SK-N-SH treated with all-trans-retinoic acid at 6 μM for 48 hours (cell line): ENCODE results near the gene CNGB1.

Source experiments
- ATAC-seq: fragments of 200-7000 bp; cut with Tn5 transposase; 3 replicates; pipeline ENCODE4 v1.9.1; 2020; ENCODE audit warnings: mild to moderate bottlenecking, moderate library complexity
- ARNTL ChIP-seq: fragments of 450-650 bp; formaldehyde crosslinking; IDR thresholded peaks from 2 replicates; pipeline ENCODE4 v1.5.0; 2020; ENCODE audit warnings: low read depth, mild to moderate bottlenecking, moderate library complexity, borderline replicate concordance
- BACH2 ChIP-seq: fragments of 250-450 bp; sonication (Bioruptor Pico); IDR thresholded peaks from 2 replicates; pipeline ENCODE4 v1.9.0; 2021; ENCODE audit warnings: mild to moderate bottlenecking, borderline replicate concordance
- CREB5 ChIP-seq: fragments of 250-450 bp; sonication (Bioruptor Pico); IDR thresholded peaks from 2 replicates; pipeline ENCODE4 v1.5.1; 2020; ENCODE audit warnings: low read depth, mild to moderate bottlenecking, moderate library complexity
- CSDC2 ChIP-seq: fragments of 250-450 bp; sonication (Bioruptor Pico); IDR thresholded peaks from 2 replicates; pipeline ENCODE4 v1.5.0; 2020; ENCODE audit warnings: mild to moderate bottlenecking, moderate library complexity
- CSRNP3 ChIP-seq: fragments of 250-450 bp; sonication (Bioruptor Pico); IDR thresholded peaks from 2 replicates; pipeline ENCODE4 v1.5.1; 2021; ENCODE audit warnings: mild to moderate bottlenecking, moderate library complexity
- ESRRG ChIP-seq: fragments of 250-450 bp; sonication (Bioruptor Pico); IDR thresholded peaks from 2 replicates; pipeline ENCODE4 v1.6.1; 2021; ENCODE audit warnings: mild to moderate bottlenecking
- GLIS3 ChIP-seq: fragments of 250-450 bp; sonication (Bioruptor Pico); IDR thresholded peaks from 2 replicates; pipeline ENCODE4 v1.5.0; 2020; ENCODE audit warnings: mild to moderate bottlenecking, moderate library complexity
- ISL1 ChIP-seq: fragments of 250-450 bp; sonication (Bioruptor Pico); IDR thresholded peaks from 2 replicates; pipeline ENCODE4 v2.1.2; 2022; ENCODE audit warnings: mild to moderate bottlenecking, moderate library complexity
- OSR1 ChIP-seq: fragments of 250-450 bp; sonication (Bioruptor Pico); IDR thresholded peaks from 2 replicates; pipeline ENCODE4 v1.8.0; 2022; ENCODE audit warnings: moderate library complexity, mild to moderate bottlenecking, inconsistent platforms
- POU6F1 ChIP-seq: fragments of 250-450 bp; sonication (Bioruptor Pico); IDR thresholded peaks from 2 replicates; pipeline ENCODE4 v1.8.0; 2021; ENCODE audit warnings: low read depth, mild to moderate bottlenecking, moderate library complexity, borderline replicate concordance
- PPARA ChIP-seq: fragments of 250-450 bp; sonication (Bioruptor Pico); IDR thresholded peaks from 2 replicates; pipeline ENCODE4 v1.5.0; 2020; ENCODE audit warnings: mild to moderate bottlenecking, borderline replicate concordance
- RARB ChIP-seq: fragments of 250-450 bp; sonication (Bioruptor Pico); IDR thresholded peaks from 2 replicates; pipeline ENCODE4 v1.8.0; 2021; ENCODE audit warnings: mild to moderate bottlenecking, moderate library complexity
- SNAI2 ChIP-seq: fragments of 250-450 bp; sonication (Bioruptor Pico); IDR thresholded peaks from 2 replicates; pipeline ENCODE4 v1.5.0; 2020; ENCODE audit warnings: mild to moderate bottlenecking, moderate library complexity
- TCF4 ChIP-seq: fragments of 250-450 bp; sonication (Bioruptor Pico); IDR thresholded peaks from 2 replicates; pipeline ENCODE4 v1.8.0; 2021; ENCODE audit warnings: mild to moderate bottlenecking, moderate library complexity, borderline replicate concordance
- TOX ChIP-seq: fragments of 250-450 bp; sonication (Bioruptor Pico); IDR thresholded peaks from 2 replicates; pipeline ENCODE4 v1.8.0; 2021; ENCODE audit warnings: mild to moderate bottlenecking, moderate library complexity, borderline replicate concordance
- TSHZ2 ChIP-seq: fragments of 250-450 bp; sonication (Bioruptor Pico); IDR thresholded peaks from 2 replicates; pipeline ENCODE4 v1.5.0; 2020; ENCODE audit warnings: mild to moderate bottlenecking, moderate library complexity
- ZC3H10 ChIP-seq: fragments of 250-450 bp; sonication (Bioruptor Pico); IDR thresholded peaks from 2 replicates; pipeline ENCODE4 v1.5.1; 2021; ENCODE audit warnings: mild to moderate bottlenecking, moderate library complexity
- ZFP3 ChIP-seq: fragments of 250-450 bp; sonication (Bioruptor Pico); IDR thresholded peaks from 2 replicates; pipeline ENCODE4 v1.5.0; 2020; ENCODE audit warnings: mild to moderate bottlenecking, moderate library complexity
- ZFP30 ChIP-seq: fragments of 450-650 bp; formaldehyde crosslinking; IDR thresholded peaks from 2 replicates; pipeline ENCODE4 v1.5.0; 2022; ENCODE audit warnings: mild to moderate bottlenecking, moderate library complexity
- ZNF565 ChIP-seq: fragments of 450-650 bp; formaldehyde crosslinking; conservative IDR thresholded peaks from 2 replicates; pipeline ENCODE4 v1.5.0; 2020; ENCODE audit warnings: low read depth, mild to moderate bottlenecking, moderate library complexity
- ZNF70 ChIP-seq: fragments of 450-650 bp; formaldehyde crosslinking; IDR thresholded peaks from 2 replicates; pipeline ENCODE4 v1.5.0; 2020; ENCODE audit warnings: mild to moderate bottlenecking, moderate library complexity
- ZNF8 ChIP-seq: fragments of 450-650 bp; formaldehyde crosslinking; IDR thresholded peaks from 2 replicates; pipeline ENCODE4 v1.5.0; 2020; ENCODE audit warnings: mild to moderate bottlenecking, moderate library complexity

CNGB1 gene

GRCh38 chr16:57967916-57968315 lies 3.0 kb downstream of the CNGB1 start:
- ATAC-seq: no peak
- TF ChIP-seq ZNF565 (no peak), SNAI2 (CRISPR knock-in tag) (no peak), ZNF70 (no peak), GLIS3 (CRISPR knock-in tag) (no peak), ESRRG (CRISPR knock-in tag) (no peak), TOX (CRISPR knock-in tag) (no peak), PPARA (CRISPR knock-in tag) (no peak), TCF4 (CRISPR knock-in tag) (no peak), RARB (CRISPR knock-in tag) (no peak), CREB5 (CRISPR knock-in tag) (no peak), ZNF8 (CRISPR knock-in tag) (no peak), ZC3H10 (no peak), CSRNP3 (CRISPR knock-in tag) (no peak), ZFP3 (CRISPR knock-in tag) (no peak), ARNTL (CRISPR knock-in tag) (no peak), ZFP30 (no peak), OSR1 (CRISPR knock-in tag) (no peak)

GRCh38 chr16:57966986-57967385 lies 3.9 kb downstream of the CNGB1 start:
- no peak for ATAC-seq
- no peak for TF ChIP-seq ISL1
- no peak for TF ChIP-seq ZNF8 (CRISPR knock-in tag)
- no peak for TF ChIP-seq ARNTL (CRISPR knock-in tag)
- TF ChIP-seq TSHZ2: no peak
- TF ChIP-seq GLIS3 (CRISPR knock-in tag): no peak
- no peak for TF ChIP-seq TCF4 (CRISPR knock-in tag)
- no peak for TF ChIP-seq ZFP30
- no peak for TF ChIP-seq SNAI2 (CRISPR knock-in tag)
- no peak for TF ChIP-seq ESRRG (CRISPR knock-in tag)
- no peak for TF ChIP-seq RARB (CRISPR knock-in tag)
- TF ChIP-seq ZC3H10: no peak
- TF ChIP-seq CREB5 (CRISPR knock-in tag): no peak
- no peak for TF ChIP-seq BACH2
- TF ChIP-seq OSR1 (CRISPR knock-in tag): no peak
- TF ChIP-seq ZNF70: no peak
- no peak for TF ChIP-seq POU6F1 (CRISPR knock-in tag)
- no peak for TF ChIP-seq CSDC2
- TF ChIP-seq PPARA (CRISPR knock-in tag): no peak

- no peak for TF ChIP-seq ESRRG (CRISPR knock-in tag)
- TF ChIP-seq POU6F1 (CRISPR knock-in tag): no peak
- TF ChIP-seq PPARA (CRISPR knock-in tag): no peak
- TF ChIP-seq TOX (CRISPR knock-in tag): no peak
- no peak for TF ChIP-seq ARNTL (CRISPR knock-in tag)
- ATAC-seq: no peak
These were observed 4.6 kb downstream of the CNGB1 start for GRCh38 chr16:57966204-57966771.
